ENCODE results near the gene HOXC13.

The HOXC13 gene

DNA sequence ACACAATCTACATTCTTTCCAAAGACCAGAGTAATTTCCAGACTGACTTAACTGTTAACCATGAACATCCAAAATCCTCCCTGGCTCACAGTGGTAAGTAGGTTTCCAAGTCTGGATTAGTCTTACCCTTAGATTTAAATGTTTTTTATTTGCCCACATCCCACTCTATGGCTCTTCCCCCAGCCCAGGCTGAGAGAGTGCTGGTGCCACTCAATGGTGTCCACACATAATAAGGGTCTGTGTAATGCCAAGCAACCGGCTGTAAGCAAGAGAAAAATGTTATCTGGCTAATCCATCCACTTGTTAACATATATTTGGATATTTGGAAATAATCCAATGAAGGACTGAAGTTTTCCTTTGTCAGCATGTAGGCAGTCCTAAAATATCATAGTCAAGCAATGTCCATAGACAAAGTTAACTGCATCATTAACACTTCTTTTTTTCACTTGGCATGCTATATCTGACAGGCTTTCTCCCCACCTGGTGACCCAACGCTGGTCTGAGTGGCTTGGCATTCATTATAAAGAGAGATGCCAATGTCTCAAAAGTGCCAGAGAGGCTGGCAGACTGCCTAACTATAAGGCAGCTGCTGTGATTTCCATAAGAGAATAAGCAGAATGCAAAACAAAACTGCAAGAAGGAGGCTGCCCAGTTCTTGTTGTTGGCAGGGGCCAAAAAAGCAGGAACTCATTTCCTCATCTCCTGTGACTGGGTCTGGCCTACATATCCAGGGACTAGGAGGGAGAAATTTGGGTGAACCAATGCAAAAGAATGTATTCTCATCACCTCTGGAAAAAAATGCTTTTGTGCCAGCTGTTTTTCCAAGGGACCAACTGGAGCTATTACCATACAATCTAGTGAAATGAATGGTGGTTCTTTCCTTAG lies 13.9 kb upstream of the HOXC13 start:
- no peak for DNase-seq (ENCODE audit: extremely low read depth, low read depth)
- TF ChIP-seq, protein P1, sequence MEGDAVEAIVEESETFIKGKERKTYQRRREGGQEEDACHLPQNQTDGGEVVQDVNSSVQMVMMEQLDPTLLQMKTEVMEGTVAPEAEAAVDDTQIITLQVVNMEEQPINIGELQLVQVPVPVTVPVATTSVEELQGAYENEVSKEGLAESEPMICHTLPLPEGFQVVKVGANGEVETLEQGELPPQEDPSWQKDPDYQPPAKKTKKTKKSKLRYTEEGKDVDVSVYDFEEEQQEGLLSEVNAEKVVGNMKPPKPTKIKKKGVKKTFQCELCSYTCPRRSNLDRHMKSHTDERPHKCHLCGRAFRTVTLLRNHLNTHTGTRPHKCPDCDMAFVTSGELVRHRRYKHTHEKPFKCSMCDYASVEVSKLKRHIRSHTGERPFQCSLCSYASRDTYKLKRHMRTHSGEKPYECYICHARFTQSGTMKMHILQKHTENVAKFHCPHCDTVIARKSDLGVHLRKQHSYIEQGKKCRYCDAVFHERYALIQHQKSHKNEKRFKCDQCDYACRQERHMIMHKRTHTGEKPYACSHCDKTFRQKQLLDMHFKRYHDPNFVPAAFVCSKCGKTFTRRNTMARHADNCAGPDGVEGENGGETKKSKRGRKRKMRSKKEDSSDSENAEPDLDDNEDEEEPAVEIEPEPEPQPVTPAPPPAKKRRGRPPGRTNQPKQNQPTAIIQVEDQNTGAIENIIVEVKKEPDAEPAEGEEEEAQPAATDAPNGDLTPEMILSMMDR (IDR thresholded peaks at IDR 0.05; ENCODE audit: low read depth, low read length, missing control alignments): no peak
- H3K4me3 ChIP-seq (replicated peaks; ENCODE audit: low read depth, low read length): no peak overlapping the region

DNA sequence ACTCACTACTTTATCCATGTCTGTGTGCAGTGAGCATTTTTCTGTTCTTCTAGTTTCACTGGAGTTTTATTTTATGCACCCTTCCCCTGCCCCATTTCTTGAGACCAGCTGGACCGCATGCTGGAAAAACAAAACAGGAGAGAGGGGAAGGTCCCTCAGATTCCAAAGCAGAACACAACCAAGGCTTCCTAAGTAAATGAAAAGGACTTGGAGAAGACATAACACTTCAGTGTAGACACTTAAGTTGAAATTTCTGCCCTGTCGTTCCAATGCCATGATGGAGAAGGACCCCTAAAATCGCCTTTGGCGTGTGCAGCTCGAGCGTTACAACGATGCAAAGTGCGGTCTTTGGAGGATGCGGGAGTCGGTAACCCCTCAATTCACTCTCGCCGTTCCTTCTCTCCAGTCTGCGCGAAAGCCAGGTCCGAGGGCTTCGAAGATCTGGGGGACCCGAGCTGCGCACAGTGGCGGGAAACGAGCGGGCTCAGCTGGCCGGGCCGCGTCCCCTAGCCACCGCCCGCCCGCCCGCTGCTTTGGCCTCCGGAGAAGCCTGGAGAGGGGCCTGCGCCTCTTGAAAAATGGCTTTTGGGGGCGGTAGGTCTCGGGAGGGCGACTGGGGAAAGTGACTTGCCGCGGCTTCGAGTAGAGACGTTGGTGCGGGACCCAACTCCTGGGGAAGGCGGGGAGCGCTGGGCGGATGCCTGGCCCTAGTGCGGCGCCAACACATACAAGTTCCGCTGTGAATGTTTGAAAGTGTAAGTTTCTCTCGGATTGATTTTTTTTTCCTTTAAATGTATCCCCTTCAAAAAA lies 11.2 kb upstream of the HOXC13 start:
- no peak for DNase-seq (ENCODE audit: extremely low read depth, low read depth)
- H3K4me3 ChIP-seq (replicated peaks; ENCODE audit: low read depth, low read length): no peak overlapping the region
- TF ChIP-seq, protein P1 (IDR thresholded peaks at IDR 0.05; ENCODE audit: low read depth, low read length, missing control alignments): no peak

- DNase-seq (ENCODE audit: extremely low read depth, low read depth): no peak
- H3K4me3 ChIP-seq (replicated peaks; ENCODE audit: low read depth, low read length): no peak overlapping the region
- TF ChIP-seq, protein P1 (IDR thresholded peaks at IDR 0.05; ENCODE audit: low read depth, low read length, missing control alignments): no peak
Observed at GRCh38 chr12:53928054-53928835, 10.4 kb upstream of the HOXC13 start.

GRCh38 chr12:53929527-53929926 lies 9.1 kb upstream of the HOXC13 start:
- H3K4me3 ChIP-seq (replicated peaks; ENCODE audit: low read depth, low read length): no peak overlapping the region
- TF ChIP-seq, protein P1 (IDR thresholded peaks at IDR 0.05; ENCODE audit: low read depth, low read length, missing control alignments): no peak
- no peak for DNase-seq (ENCODE audit: extremely low read depth, low read depth)

DNA sequence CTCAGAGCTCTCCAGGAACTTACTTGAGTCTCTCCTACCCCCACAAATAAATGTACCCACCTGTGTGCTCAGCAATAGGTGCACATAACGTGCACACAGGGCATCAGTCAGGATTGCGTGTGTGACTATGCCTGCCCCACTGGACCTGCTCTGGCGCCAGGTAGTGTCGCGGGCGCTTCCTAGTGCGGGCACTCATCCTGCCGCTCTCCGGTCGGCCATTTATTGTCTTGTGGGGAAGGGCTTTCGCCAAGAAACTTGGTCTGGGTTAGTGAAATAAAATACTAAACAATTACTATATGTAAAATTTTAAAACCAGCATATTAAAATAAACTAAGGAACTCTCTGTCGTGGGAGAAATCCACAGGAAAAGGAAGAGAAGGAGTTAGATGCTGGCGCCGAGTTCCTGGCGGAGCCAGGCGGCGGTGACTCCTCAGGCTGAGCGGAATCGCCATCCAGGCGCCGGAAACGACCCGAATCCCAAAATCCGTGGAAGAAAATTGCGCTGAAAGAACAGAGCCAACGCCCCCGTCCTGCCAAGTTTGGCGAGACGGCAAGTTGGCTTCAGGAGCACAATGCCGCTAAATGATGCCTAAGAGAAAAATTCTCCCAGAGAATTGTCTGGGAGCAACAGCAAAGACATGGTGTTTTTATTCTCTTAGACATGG lies 7.9 kb upstream of the HOXC13 start:
- DNase-seq (ENCODE audit: extremely low read depth, low read depth): no peak
- H3K4me3 ChIP-seq (replicated peaks; ENCODE audit: low read depth, low read length): no peak overlapping the region

More for the DNA sequence above, 7.9 kb upstream of the HOXC13 start:
- TF ChIP-seq, protein P1 (IDR thresholded peaks at IDR 0.05; ENCODE audit: low read depth, low read length, missing control alignments): no peak
